Fibroblast of skin of right biceps (primary cell): Measurements from ENCODE around the gene SLC35A1.
"Not testable (repeated sequence)": the region's sequence is repeated elsewhere in the genome, so short reads cannot be mapped to it uniquely, and the experiment has no call there.

ENCODE experiments used
- DNase-seq: peaks from one replicate; pipeline ENCODE4 v3.0.0-alpha.2; 2013

The SLC35A1 gene, protein sequence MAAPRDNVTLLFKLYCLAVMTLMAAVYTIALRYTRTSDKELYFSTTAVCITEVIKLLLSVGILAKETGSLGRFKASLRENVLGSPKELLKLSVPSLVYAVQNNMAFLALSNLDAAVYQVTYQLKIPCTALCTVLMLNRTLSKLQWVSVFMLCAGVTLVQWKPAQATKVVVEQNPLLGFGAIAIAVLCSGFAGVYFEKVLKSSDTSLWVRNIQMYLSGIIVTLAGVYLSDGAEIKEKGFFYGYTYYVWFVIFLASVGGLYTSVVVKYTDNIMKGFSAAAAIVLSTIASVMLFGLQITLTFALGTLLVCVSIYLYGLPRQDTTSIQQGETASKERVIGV

GRCh38 chr6:87472525-87473418 is at the start of gene SLC35A1:
Gene SLC35A1 (plus strand): TSS chr6:87472974. CDS start chr6:87473004, 30 bp downstream.
- peak; percentile 80 for DNase-seq

- DNase-seq, result no peak
Measured at GRCh38 chr6:87426789-87427188, 46.0 kb upstream of the SLC35A1 start.

- no peak for DNase-seq
Measured at GRCh38 chr6:87430499-87430898, 42.3 kb upstream of the SLC35A1 start.

DNA sequence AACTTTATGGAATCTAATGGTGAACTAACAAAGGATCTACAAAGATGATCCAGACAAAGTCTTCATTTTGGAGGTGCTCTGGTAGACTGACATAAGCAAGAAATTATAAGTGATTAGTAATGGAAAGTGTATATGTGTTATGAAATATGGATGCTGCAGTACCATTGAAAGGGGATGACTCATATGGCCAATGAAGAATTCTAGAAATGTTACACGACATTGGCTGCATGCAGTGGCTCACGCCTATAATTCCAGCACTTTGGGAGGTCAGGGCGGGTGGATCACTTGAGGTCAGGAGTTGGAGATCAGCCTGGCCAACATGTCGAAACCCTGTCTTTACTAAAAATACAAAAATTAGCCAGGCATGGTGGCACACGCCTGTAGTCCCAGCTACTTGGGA is 41.5 kb upstream of the SLC35A1 start:
- DNase-seq, result peak; percentile 12

- DNase-seq, result peak; percentile 66
Measured at GRCh38 chr6:87436435-87436834, 36.3 kb upstream of the SLC35A1 start.

- DNase-seq, result no peak
Measured at GRCh38 chr6:87441711-87442110, 31.1 kb upstream of the SLC35A1 start.

GRCh38 chr6:87444362-87444761 is 28.4 kb upstream of the SLC35A1 start:
- peak; percentile 9 for DNase-seq

GRCh38 chr6:87465051-87465450 is 7.7 kb upstream of the SLC35A1 start:
- no peak for DNase-seq

- peak; percentile 57 for DNase-seq
Measured at GRCh38 chr6:87473419-87473903, 687 bp downstream of the SLC35A1 start.

GRCh38 chr6:87481931-87482330 is 9.2 kb downstream of the SLC35A1 start:
- DNase-seq, result no peak

- no peak for DNase-seq
Measured at GRCh38 chr6:87482366-87482765, 9.6 kb downstream of the SLC35A1 start.

DNA sequence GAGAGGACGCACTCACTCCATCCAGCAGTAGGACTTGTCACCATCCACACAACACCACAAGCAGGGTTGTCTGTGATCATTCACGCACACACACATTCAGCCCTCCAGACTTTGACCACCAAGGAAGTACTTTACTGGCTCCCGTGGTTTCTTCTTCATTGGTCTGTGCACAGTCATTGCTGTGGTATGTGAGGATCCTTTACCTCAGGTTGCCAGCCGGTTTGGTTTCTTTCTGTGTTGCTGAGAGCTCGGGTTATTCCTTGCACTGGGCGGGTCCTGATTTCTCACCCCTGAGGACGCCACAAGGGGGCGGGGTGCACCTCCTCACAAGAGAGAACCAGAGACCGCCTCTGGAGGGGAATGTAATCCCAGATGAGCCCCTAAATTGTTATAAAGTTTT is 11.2 kb downstream of the SLC35A1 start:
- peak; percentile 74 for DNase-seq

- DNase-seq, result no peak
Measured at GRCh38 chr6:87484491-87484890, 11.7 kb downstream of the SLC35A1 start.

GRCh38 chr6:87487555-87487954 is 14.8 kb downstream of the SLC35A1 start:
- DNase-seq, result no peak

DNA sequence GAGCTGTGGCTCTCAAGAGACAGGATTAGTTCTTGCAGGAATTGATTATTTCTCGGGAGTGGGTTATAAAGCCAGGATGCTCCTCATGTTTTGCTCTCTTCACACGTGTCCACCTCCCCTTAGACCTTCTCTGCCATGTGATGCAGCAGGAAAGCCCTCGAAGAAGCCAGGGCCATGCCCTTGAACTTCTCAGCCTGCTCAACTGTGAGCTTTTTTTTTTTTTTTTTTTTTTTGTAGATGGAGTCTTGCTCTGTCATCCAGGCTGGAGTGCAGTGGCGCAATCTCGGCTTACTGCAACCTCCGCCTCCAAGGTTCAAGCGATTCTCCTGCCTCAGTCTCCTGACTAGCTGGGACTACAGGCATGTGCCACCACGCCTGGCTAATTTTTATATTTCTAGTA is 16.6 kb downstream of the SLC35A1 start:
- not testable (repeated sequence) for DNase-seq

DNA sequence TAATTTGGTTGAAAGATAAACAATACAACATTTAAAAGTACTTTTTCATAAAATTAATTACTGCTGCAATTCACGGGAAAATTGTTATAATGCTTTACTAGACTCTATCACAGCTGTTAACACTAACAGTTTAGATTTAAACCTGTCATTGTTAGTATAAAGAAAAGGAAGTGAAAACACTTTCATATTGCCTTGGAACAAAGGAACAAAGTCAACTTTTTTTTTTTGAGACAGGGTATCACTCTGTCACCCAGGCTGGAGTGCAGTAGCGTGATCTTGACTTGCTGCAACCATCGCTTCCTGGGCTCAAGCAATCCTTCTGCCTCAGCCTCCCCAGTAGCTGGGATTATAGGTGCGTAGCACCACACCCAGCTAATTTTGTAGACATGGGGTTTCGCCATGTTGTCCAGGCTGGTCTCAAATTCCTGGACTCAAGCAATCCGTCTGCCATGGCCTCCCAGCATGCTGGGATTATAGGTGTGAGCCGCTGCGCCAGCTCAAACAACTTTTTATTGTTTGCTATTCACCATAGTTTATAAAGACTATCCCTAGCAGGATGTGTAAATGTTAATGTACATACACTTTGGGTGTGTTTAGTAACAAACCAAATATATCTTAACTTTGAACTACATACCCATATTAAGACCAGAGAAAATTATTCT is 22.1 kb downstream of the SLC35A1 start:
- DNase-seq, result no peak

DNA sequence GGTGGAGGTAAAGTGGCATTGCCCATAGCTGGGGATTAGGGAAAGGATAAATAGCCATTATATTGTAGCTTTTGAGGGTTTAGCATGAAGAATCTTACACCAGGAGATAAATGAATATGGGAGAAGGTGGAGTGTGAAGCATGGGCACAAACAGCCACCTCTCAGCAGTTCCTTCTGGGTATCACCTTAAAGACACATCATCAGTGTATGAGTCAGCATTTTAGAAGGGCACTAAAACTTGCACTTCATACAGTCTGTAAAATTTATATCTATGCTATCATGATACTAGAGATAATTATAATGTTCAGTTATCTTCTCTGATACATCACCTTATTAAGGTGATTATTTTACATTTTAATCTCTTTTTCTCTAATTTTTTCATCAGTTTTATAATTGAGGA is 25.3 kb downstream of the SLC35A1 start:
- no peak for DNase-seq

- no peak for DNase-seq
Measured at GRCh38 chr6:87501809-87502572, 29.2 kb downstream of the SLC35A1 start.

- DNase-seq, result peak; percentile 4
Measured at GRCh38 chr6:87504441-87504840, 31.7 kb downstream of the SLC35A1 start.

GRCh38 chr6:87514831-87515230 is 42.1 kb downstream of the SLC35A1 start:
- no peak for DNase-seq

GRCh38 chr6:87518453-87518852 is 45.7 kb downstream of the SLC35A1 start:
- DNase-seq, result no peak

GRCh38 chr6:87522686-87523085 is 49.9 kb downstream of the SLC35A1 start:
- no peak for DNase-seq

DNA sequence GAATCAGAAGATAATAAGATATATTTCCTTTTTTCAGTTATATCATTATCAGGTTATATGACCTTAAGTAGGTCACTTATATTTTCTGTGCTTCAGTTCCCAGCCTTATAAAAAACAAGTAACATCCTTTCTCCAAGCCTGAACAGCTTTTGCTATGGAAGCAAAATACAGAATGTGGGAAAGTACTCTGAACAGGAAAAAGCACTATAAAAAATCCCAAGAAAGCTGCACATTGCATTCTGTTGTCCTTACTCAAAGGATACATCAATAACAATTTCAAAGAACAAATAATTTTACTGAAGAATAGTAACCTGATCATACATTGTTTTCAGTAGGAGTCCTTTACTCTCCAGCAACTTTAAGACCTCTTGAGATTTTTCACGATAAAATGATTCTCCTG is 56.4 kb downstream of the SLC35A1 start:
- no peak for DNase-seq
